Left ventricle myocardium inferior (tissue), 1 donor: ENCODE measurements around the gene CHRDL2. TPM values are rescaled to one million over a fixed set of nuclear protein-coding genes. Genes with fewer than 3 reads are reported as not detected.

Source experiments
- DNase-seq: peaks from one replicate; pipeline ENCODE4 v3.0.0-alpha.2; 2020
- H3K27ac ChIP-seq: fragments of 200-600 bp; replicated peaks from 2 replicates; pipeline ENCODE4 v1.8.0; 2021
- H3K27me3 ChIP-seq: fragments of 200-600 bp; 2 replicates; pipeline ENCODE4 v1.8.0; 2021; ENCODE audit warnings: low read depth
- H3K36me3 ChIP-seq: fragments of 200-600 bp; 2 replicates; pipeline ENCODE4 v1.8.0; 2021
- H3K4me1 ChIP-seq: fragments of 200-600 bp; 2 replicates; pipeline ENCODE4 v1.8.0; 2021
- H3K4me3 ChIP-seq: fragments of 200-600 bp; 2 replicates; pipeline ENCODE4 v1.8.0; 2021; ENCODE audit warnings: mild to moderate bottlenecking, moderate library complexity
- H3K9me3 ChIP-seq: fragments of 200-600 bp; replicated peaks from 2 replicates; pipeline ENCODE4 v1.8.0; 2021
- CTCF ChIP-seq: fragments of 200-600 bp; IDR thresholded peaks from 2 replicates; pipeline ENCODE4 v1.8.0; 2021; ENCODE audit warnings: antibody characterized with exemption, mild to moderate bottlenecking, borderline replicate concordance
- intact Hi-C: fragments of 100-400 bp; cut with micrococcal nuclease; formaldehyde crosslinking; loops from one replicate; pipeline ENCODE4 v1.11.0; 2022
- microRNA-seq: library from miRNA; unstranded; fragments of <30 nt; microRNA quantifications from one replicate; pipeline ENCODE4 v1.2.0, GENCODE V29; 2020
- total RNA-seq: library from RNA; stranded (reverse); fragmentation: NEBNext Ultra II Directional; extraction: Animal tissue kit (Norgen Biotek cat#: 25700); gene quantifications from one replicate; pipeline ENCODE4 v1.2.1, GENCODE V29; 2021
- donor health status: DM: no; HTN: yes; CAD: no; lungs with severe emphysema.

CHRDL2 gene
- total RNA-seq, 1 donor from 2014 or later, result 6.5 TPM

- H3K4me3 ChIP-seq, result no peak overlapping the region
- intact Hi-C loops, result no loop called here
- H3K27me3 ChIP-seq, result no peaks in the 10 kb centered on the region
- TF ChIP-seq CTCF, result no peak
- H3K9me3 ChIP-seq, result no peaks in the 10 kb centered on the region
- no peak overlapping the region for H3K27ac ChIP-seq
- DNase-seq, result no peak
- H3K4me1 ChIP-seq, result no peaks in the 10 kb centered on the region
- peaks cover 6% of the 10 kb centered on the region for H3K36me3 ChIP-seq
Measured at GRCh38 chr11:74647404-74647803, 83.8 kb downstream of the CHRDL2 start.

- Histone ChIP-seq H3K27me3 (no peaks in the 10 kb centered on the region), H3K4me1 (no peaks in the 10 kb centered on the region), H3K27ac (no peak overlapping the region), H3K4me3 (no peak overlapping the region), H3K9me3 (no peaks in the 10 kb centered on the region), H3K36me3 (peaks cover 10% of the 10 kb centered on the region)
- TF ChIP-seq CTCF, result no peak
- intact Hi-C loops, result no loop called here
- DNase-seq, result no peak
Measured at GRCh38 chr11:74646954-74647353, 84.3 kb downstream of the CHRDL2 start.

Small RNA genes within 50 kb of the gene (microRNA-seq; reads per million reads assigned to microRNA genes)
- gene MIR4696, result not detected

Other genes starting within 250 kb of the CHRDL2 start
- gene LIPT2, start 237.7 kb downstream of the CHRDL2 start, total RNA-seq, result 0.96 TPM
- gene POLD3, start 138.8 kb downstream of the CHRDL2 start, total RNA-seq, result 6.2 TPM
- 9.6 TPM for gene RNF169, start 17.4 kb upstream of the CHRDL2 start, total RNA-seq
- 7.0 TPM for gene XRRA1, start 217.7 kb upstream of the CHRDL2 start, total RNA-seq
- gene SPCS2, start 217.8 kb upstream of the CHRDL2 start, total RNA-seq, result 103 TPM